Upper lobe of right lung (tissue), 1 donor: Measurements from ENCODE around the gene SDC4. TPM values are rescaled to one million over a fixed set of nuclear protein-coding genes. Genes with fewer than 3 reads are reported as not detected.
A peak's percentile ranks its signal among the peaks of the same experiment; 100 is the strongest.

Experiments
- ATAC-seq: fragments of 200-7000 bp; cut with Tn5 transposase; one replicate; pipeline ENCODE4 v1.9.1; 2020; ENCODE audit warnings: mild to moderate bottlenecking, moderate library complexity
- DNase-seq: peaks from one replicate; pipeline ENCODE4 v3.0.0-alpha.2; 2020
- H3K27ac ChIP-seq: fragments of 200-600 bp; one replicate; pipeline ENCODE4 v1.8.0; 2022
- H3K27me3 ChIP-seq: fragments of 200-600 bp; one replicate; pipeline ENCODE4 v1.8.0; 2022; ENCODE audit warnings: mild to moderate bottlenecking
- H3K36me3 ChIP-seq: fragments of 200-600 bp; one replicate; pipeline ENCODE4 v1.8.0; 2022
- H3K4me1 ChIP-seq: fragments of 200-600 bp; one replicate; pipeline ENCODE4 v1.8.0; 2022
- H3K4me3 ChIP-seq: fragments of 200-600 bp; one replicate; pipeline ENCODE4 v1.8.0; 2022; ENCODE audit warnings: mild to moderate bottlenecking
- H3K9me3 ChIP-seq: fragments of 200-600 bp; one replicate; pipeline ENCODE4 v1.8.0; 2022
- intact Hi-C: fragments of 100-400 bp; cut with DNase I; formaldehyde crosslinking; loops from one replicate; pipeline ENCODE4 v1.11.0; 2022
- total RNA-seq: library from RNA; stranded (reverse); fragmentation: NEBNext Ultra II Directional; extraction: Animal tissue kit (Norgen Biotek cat#: 25700); gene quantifications from one replicate; pipeline ENCODE4 v1.2.1, GENCODE V29; 2021
- TF ChIP-seq, protein P1 (sequence below): fragments of 200-600 bp; IDR thresholded peaks from one replicate; pipeline ENCODE4 v1.8.0; 2022; ENCODE audit warnings: antibody characterized with exemption
- donor health status: DM: no; HTN: yes; CAD: no; lungs with severe emphysema.

Gene SDC4
- total RNA-seq, 1 donor from 2014 or later = 345 TPM

DNA sequence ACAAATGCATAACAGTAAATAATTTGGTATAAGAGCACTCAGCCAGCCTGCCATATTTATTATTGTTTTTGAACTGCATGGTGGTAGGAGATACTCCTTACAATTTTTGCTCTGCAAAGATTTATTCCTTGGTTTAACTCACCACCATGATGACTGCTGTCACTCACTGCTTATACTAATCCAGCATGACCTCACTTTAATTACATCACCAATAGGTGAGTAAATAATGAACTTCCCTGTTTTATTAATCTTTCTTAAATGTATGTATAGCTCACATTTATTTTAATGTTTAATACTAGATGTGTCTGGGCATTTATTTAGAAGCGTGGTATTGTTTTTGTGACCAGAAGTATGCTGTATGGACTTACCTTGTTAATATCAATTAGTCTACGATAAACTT is 42.7 kb upstream of the SDC4 start:
- ATAC-seq = no peak
- H3K9me3 ChIP-seq = no peaks in the 10 kb centered on the region
- H3K4me3 ChIP-seq = no peak overlapping the region
- TF ChIP-seq, protein P1, sequence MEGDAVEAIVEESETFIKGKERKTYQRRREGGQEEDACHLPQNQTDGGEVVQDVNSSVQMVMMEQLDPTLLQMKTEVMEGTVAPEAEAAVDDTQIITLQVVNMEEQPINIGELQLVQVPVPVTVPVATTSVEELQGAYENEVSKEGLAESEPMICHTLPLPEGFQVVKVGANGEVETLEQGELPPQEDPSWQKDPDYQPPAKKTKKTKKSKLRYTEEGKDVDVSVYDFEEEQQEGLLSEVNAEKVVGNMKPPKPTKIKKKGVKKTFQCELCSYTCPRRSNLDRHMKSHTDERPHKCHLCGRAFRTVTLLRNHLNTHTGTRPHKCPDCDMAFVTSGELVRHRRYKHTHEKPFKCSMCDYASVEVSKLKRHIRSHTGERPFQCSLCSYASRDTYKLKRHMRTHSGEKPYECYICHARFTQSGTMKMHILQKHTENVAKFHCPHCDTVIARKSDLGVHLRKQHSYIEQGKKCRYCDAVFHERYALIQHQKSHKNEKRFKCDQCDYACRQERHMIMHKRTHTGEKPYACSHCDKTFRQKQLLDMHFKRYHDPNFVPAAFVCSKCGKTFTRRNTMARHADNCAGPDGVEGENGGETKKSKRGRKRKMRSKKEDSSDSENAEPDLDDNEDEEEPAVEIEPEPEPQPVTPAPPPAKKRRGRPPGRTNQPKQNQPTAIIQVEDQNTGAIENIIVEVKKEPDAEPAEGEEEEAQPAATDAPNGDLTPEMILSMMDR = no peak
- H3K4me1 ChIP-seq = no peaks in the 10 kb centered on the region
- no peaks in the 10 kb centered on the region for H3K36me3 ChIP-seq
- no peak for DNase-seq
- intact Hi-C loops = no loop called here
- no peaks in the 10 kb centered on the region for H3K27me3 ChIP-seq
- no peak overlapping the region for H3K27ac ChIP-seq

DNA sequence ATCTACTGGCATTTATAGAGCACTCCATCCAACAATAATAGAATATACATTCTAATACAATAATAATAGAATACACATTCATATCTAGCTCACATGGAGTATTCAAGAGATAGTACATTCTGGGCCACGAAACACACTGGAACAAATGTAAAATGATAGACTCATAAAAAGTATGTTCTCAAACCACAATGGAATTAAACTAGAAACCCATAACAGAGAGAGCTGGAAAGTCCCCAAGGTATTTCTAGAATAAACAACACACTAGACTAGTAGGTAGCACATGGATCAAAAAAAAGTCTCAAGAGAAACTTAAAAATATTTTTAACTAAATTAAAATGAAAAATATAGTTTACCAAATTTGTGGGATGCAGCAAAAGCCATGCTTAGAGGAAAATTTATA is 39.0 kb upstream of the SDC4 start:
- Histone ChIP-seq H3K27me3 (no peaks in the 10 kb centered on the region), H3K4me1 (no peaks in the 10 kb centered on the region), H3K4me3 (no peak overlapping the region), H3K27ac (no peak overlapping the region), H3K36me3 (no peaks in the 10 kb centered on the region), H3K9me3 (no peaks in the 10 kb centered on the region)
- DNase-seq = no peak
- intact Hi-C loops = no loop called here
- TF ChIP-seq, protein P1 = no peak
- no peak for ATAC-seq

DNA sequence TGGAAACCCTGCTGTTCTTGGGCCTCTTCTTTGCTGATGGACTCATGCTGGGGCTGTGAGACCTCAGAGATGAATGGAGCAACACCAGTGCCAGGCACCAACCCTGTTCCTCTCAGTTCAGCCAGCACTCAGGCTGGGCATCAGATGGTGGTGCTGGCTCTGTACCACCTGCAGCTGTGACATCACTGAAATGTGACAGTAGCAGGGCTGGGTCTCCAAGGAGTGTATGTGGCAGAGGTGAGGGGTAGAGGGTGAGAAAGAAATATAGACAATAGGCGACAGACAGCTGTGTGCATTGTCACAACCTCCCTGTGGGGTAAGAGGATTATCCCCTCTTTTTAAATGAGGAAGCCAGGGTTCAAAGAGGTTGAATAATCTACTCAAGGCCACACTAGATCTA is 30.0 kb upstream of the SDC4 start, which contains the start of gene TP53TG5:
TSS of gene TP53TG5 (minus strand) at position 135 of the 400 bp plus-strand sequence. CDS start at position 46, 89 bp downstream.
- no peaks in the 10 kb centered on the region for H3K9me3 ChIP-seq
- H3K4me3 ChIP-seq = no peak within 1 kb of the TSS
- DNase-seq = no peak
- intact Hi-C loops = loop anchor here (5.0 kb wide), 1 partner anchor 34 kb away; no protein-coding TSS in a partner anchor
- TF ChIP-seq, protein P1 = no peak
- no peaks in the 10 kb centered on the region for H3K36me3 ChIP-seq
- H3K27ac ChIP-seq = no peak within 1 kb of the TSS
- H3K4me1 ChIP-seq = peaks cover 3% of the 10 kb centered on the region
- no peak for ATAC-seq
- no peaks in the 10 kb centered on the region for H3K27me3 ChIP-seq

DNA sequence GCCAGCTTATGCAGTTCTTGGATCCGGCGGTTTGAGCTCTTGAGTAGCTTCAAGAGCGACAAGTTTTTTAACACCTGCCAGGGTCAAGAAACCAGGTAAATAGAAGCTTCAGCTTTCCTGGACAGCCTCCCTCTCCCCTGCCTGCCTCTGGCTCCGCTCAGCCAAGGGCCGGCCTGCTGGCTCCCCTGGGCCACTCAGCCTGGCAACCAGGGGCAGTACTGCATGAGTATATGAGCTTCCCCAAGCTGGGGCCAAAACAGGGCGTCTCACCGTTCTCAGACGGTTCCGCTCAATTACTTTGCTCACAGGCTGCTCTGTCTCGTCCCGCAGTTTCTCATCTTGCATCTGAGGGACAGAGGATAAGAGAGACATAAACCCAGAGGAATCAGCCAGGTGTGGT is 29.0 kb upstream of the SDC4 start:
- TF ChIP-seq, protein P1 = no peak
- peak; percentile 79 for DNase-seq
- intact Hi-C loops = loop anchor here (5.0 kb wide), 1 partner anchor 35 kb away; no protein-coding TSS in a partner anchor

DNA sequence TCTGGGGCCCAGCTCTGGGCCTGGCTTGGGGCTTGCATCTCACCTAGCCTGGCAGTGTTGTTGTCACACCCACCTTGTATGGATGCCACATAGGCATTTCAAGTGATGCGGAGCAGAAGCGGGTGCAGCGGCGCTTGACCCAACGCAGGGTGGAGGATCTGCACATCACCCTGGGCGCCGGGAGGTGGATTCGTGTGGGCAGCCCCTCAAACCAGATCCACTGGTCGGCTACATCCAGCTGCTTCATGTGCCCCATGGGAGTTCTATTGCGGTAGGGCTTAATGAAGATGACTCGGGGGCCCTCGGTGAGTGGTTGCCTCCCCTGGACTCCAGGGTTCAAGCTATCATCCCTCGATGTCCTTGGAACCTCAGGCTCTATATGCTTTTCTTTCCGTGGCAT is 26.7 kb upstream of the SDC4 start:
- Histone ChIP-seq H3K4me3 (no peak overlapping the region), H3K27me3 (no peaks in the 10 kb centered on the region), H3K36me3 (no peaks in the 10 kb centered on the region), H3K9me3 (no peaks in the 10 kb centered on the region), H3K4me1 (peaks cover 7% of the 10 kb centered on the region), H3K27ac (no peak overlapping the region)
- no peak for DNase-seq
- TF ChIP-seq, protein P1 = no peak
- intact Hi-C loops = loop anchor here (5.0 kb wide), 1 partner anchor 37 kb away; no protein-coding TSS in a partner anchor
- no peak for ATAC-seq

More for the DNA sequence above, 29.0 kb upstream of the SDC4 start:
- Histone ChIP-seq H3K9me3 (no peaks in the 10 kb centered on the region), H3K4me3 (no peak overlapping the region), H3K27me3 (no peaks in the 10 kb centered on the region), H3K36me3 (no peaks in the 10 kb centered on the region), H3K4me1 (peaks cover 7% of the 10 kb centered on the region), H3K27ac (no peak overlapping the region)
- peak; percentile 71 for ATAC-seq

DNA sequence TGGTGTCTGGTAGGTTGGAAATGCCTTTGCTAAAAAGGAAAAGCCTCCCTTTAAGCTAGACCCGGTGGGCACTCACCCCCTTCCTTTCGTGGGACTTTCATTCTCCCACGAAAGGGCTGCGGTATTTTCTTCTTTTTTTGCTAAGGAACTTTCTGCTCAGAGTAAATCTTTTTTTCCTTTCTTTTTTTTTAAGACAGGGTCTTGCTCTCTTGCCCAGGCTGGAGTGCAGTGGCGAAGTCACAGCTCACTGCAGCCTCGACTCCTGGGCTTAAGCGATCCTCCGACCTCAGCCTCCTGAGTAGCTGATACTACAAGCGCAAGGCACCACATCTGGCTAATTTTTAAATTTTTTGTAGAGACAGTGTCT is 25.9 kb upstream of the SDC4 start:
- Histone ChIP-seq H3K4me3 (peak overlapping the region; percentile 60), H3K4me1 (peaks cover 8% of the 10 kb centered on the region), H3K9me3 (no peaks in the 10 kb centered on the region), H3K27me3 (no peaks in the 10 kb centered on the region), H3K36me3 (peaks cover under 1% of the 10 kb centered on the region), H3K27ac (no peak overlapping the region)
- ATAC-seq = no peak
- DNase-seq = no peak
- TF ChIP-seq, protein P1 = no peak
- intact Hi-C loops = no loop called here
